Adrenal gland (tissue), 12 donors: ENCODE results near the gene CHIC2. TPM values are rescaled to one million over a fixed set of nuclear protein-coding genes. Genes with fewer than 3 reads are reported as not detected.

Source experiments
- DNase-seq, 7 donors: peaks; one replicate each; pipeline ENCODE4 v3.0.0-alpha.2; 2019 to 2020
- H3K27ac ChIP-seq, 5 donors: fragments of 200-600 bp; sonication (generic) in 4 of 5; 1 replicate in 3 of 5; 2 replicates in 2 of 5; pipeline versions ENCODE4 v1.5.1 to v1.8.0; 2016 to 2020; ENCODE audit warnings: mild to moderate bottlenecking in 1 of 5
- H3K27me3 ChIP-seq: fragments of 200-600 bp; 2 replicates; pipeline ENCODE4 v1.8.0; 2021
- H3K36me3 ChIP-seq, 2 donors: fragments of 200-600 bp; replicated peaks in 1 of 2; 1 replicate in 1 of 2; 2 replicates in 1 of 2; pipeline versions ENCODE4 v1.5.1 to v1.8.0; 2018 to 2022
- H3K4me1 ChIP-seq, 2 donors: fragments of 200-600 bp; replicated peaks in 1 of 2; 1 replicate in 1 of 2; 2 replicates in 1 of 2; pipeline versions ENCODE4 v1.5.1 to v1.8.0; 2018 to 2021
- H3K4me3 ChIP-seq, 4 donors: fragments of 200-600 bp; sonication (generic) in 3 of 4; one replicate each; pipeline ENCODE4 v1.5.1; 2016 to 2018
- H3K9me3 ChIP-seq, 3 donors: fragments of 200-600 bp; sonication (generic) in 1 of 3; replicated peaks in 1 of 3; 1 replicate in 2 of 3; 2 replicates in 1 of 3; pipeline versions ENCODE4 v1.5.1 to v1.8.0; 2016 to 2021
- CTCF ChIP-seq, 6 experiments: fragments of 450-650 bp in 4 of 6; fragments of 200-600 bp in 2 of 6; sonication (generic) in 1 of 6; IDR thresholded peaks; 1 replicate in 5 of 6; 2 replicates in 1 of 6; pipeline versions ENCODE4 v1.5.1 to v1.8.0; 2016 to 2021; ENCODE audit warnings: antibody characterized with exemption in 6 of 6, mild to moderate bottlenecking in 2 of 6, moderate library complexity in 1 of 6
- POLR2A ChIP-seq, 2 donors: fragments of 450-650 bp; IDR thresholded peaks; one replicate each; pipeline ENCODE4 v1.6.1; 2017; ENCODE audit warnings: antibody characterized with exemption in 2 of 2, mild to moderate bottlenecking in 2 of 2, moderate library complexity in 1 of 2
- WGBS, 4 donors: extraction: QIAGEN DNeasy Blood & Tissue Kit in 2 of 4; methylation state at CpG; one replicate each; pipeline versions ENCODE4 v1.1.5 to v1.1.7; 2013 to 2017; 5-methylcytosine and 5-hydroxymethylcytosine counted together
- intact Hi-C, 2 donors: fragments of 100-400 bp; cut with DNase I; formaldehyde crosslinking; loops; one replicate each; pipeline versions ENCODE4 v1.14.1 to v1.15.0; 2022 to 2023
- polyA plus RNA-seq, 3 donors: library from polyadenylated mRNA; stranded (reverse); fragments of 200-250 nt in 2 of 3; fragments of 350-450 nt in 1 of 3; fragmentation: Illumina TruSeq in 1 of 3; extraction: RNeasy Lipid Tissue Mini Kit (QIAGEN cat#74804) in 1 of 3; gene quantifications; one replicate each; pipeline ENCODE4 v1.2.3, GENCODE V29; 2013 to 2014
- total RNA-seq, 9 donors: library from RNA; depleted of rRNA in 4 of 9; stranded (reverse); fragments of >200 nt in 4 of 9; fragments of 120-200 nt in 1 of 9; fragmentation: NEBNext Ultra II Directional in 1 of 9; extraction: Animal tissue kit (Norgen Biotek cat#: 25700) in 1 of 9; gene quantifications; one replicate each; pipeline versions ENCODE4 v1.1.0 to v1.2.4, GENCODE V29; 2013 to 2023
- donor health status: healthy with polysubstance abuse.
- donor health status: Bipolar disorder and iron deficiency.
- donor health status: DM: yes; HTN: yes; CAD: no.
- donor health status: DM: no; HTN: no; CAD: no.
- donor health status: DM: no; HTN: no; CAD: no.
- donor health status: DM: yes; HTN: yes; CAD: no.

Gene CHIC2
- total and polyA plus RNA-seq, 12 donors, result 9.7 to 68.0 (median 24.1) TPM

DNA sequence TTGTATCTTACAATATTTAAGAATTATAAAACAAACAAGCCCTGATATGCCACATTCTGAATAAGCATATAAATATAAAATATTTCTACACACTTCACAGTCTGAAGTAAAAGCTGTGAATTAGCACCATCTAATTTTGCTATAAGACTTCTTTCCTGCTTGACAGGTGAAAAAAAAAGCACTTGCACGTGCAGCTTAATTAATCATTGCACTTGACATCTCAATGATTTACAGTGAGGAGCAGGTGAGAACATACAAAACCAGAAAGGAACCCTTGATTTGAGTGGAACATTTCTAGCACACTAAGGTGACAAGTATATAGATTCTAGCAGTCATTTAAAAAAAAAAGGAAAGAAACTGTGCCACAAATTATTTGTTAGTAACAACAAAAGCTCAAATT is 47.9 kb downstream of the CHIC2 start:
- H3K27me3 ChIP-seq, result no peaks in the 10 kb centered on the region
- DNase-seq, result no peak
- no peak for TF ChIP-seq POLR2A (IDR thresholded peaks at IDR 0.05)
- no peak for TF ChIP-seq CTCF (IDR thresholded peaks at IDR 0.05)
- no peaks in the 10 kb centered on the region for H3K9me3 ChIP-seq
- H3K36me3 ChIP-seq, result no peaks in the 10 kb centered on the region
- H3K4me1 ChIP-seq, result peaks cover 0 to 15% of the 10 kb centered on the region in 2 donors
- WGBS, 4 donors, result 20 to 30% (median 24%) methylated on average over 1 of the region's 1 CpG
- H3K4me3 ChIP-seq, result no peak overlapping the region
- H3K27ac ChIP-seq, result no peak overlapping the region
- intact Hi-C loops, result no loop called here

DNA sequence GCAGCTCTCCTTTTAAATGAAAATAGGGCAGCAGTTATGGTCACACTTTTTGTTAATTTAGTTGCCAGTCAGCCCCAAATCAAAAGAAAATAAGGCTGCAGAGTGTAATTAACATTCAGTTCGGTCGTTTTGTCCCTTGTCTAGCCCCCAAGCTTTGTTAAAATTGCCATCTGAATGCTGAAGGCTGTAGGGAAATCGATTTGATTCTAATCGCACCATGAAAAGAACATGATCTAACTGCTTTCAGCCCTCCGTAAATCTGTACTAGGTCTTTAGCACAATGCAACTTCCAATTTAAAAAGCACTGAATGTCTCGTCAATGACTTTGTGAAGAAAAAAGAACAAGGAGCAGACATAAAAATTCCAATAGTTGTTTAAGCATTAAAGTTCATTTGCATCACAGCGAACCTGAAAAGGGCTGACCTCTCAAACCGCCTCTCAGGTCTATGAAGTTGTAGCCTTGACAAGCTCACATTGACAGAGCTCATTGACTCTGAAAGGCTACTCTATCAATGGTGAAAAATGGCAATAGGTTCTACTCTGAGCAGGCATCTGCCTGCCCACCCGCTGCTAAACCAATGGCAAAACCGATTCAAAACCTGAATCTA is 48.9 kb downstream of the CHIC2 start:
- H3K36me3 ChIP-seq, result no peaks in the 10 kb centered on the region
- TF ChIP-seq POLR2A (IDR thresholded peaks at IDR 0.05) (no peak), CTCF (IDR thresholded peaks at IDR 0.05) (no peak)
- H3K27me3 ChIP-seq, result no peaks in the 10 kb centered on the region
- no peak for DNase-seq
- WGBS, 4 donors, result 71 to 84% (median 82%) methylated on average over 10 of the region's 10 CpGs
- H3K4me3 ChIP-seq, result no peak overlapping the region
- H3K9me3 ChIP-seq, result no peaks in the 10 kb centered on the region
- peaks cover 0 to 18% of the 10 kb centered on the region in 2 donors for H3K4me1 ChIP-seq
- peak overlapping the region in 1 of 5 donors; percentile 17 for H3K27ac ChIP-seq
- intact Hi-C loops, result no loop called here

DNA sequence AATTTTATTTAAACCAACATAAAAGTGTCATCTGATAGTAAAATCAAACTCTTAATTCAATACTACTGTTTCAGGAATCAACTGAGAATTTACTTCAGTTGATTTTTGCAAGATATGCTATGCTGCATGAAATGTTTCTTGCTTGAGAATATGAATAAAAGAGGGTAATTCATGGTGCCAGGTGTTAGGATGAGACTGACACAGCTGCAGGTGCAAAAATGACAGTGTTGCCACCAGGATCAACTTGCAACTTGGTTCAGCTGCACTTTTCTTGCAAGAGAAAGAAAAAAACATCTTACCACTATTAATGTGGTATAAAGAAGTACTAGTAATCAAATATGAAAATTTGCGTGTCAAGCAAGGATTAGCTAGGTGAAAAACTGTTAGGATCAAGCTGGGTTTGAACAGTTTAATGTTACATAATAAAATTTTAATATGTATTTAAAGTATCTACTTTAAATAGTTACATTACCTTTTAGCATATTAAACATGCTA is 49.7 kb downstream of the CHIC2 start:
- Histone ChIP-seq H3K27ac (no peak overlapping the region), H3K4me3 (no peak overlapping the region), H3K36me3 (no peaks in the 10 kb centered on the region), H3K9me3 (no peaks in the 10 kb centered on the region), H3K27me3 (no peaks in the 10 kb centered on the region), H3K4me1 (peaks cover 0 to 20% of the 10 kb centered on the region in 2 donors)
- 97 to 100% (median 99%) methylated on average over 1 of the region's 1 CpG for WGBS, 4 donors
- intact Hi-C loops, result no loop called here
- DNase-seq, result no peak
- TF ChIP-seq POLR2A (IDR thresholded peaks at IDR 0.05) (no peak), CTCF (IDR thresholded peaks at IDR 0.05) (no peak)

GRCh38 chr4:54011201-54011600 is 53.2 kb downstream of the CHIC2 start:
- Histone ChIP-seq H3K9me3 (no peaks in the 10 kb centered on the region), H3K36me3 (no peaks in the 10 kb centered on the region), H3K27ac (no peak overlapping the region), H3K4me1 (peaks cover 0 to 5% of the 10 kb centered on the region in 2 donors), H3K27me3 (no peaks in the 10 kb centered on the region), H3K4me3 (no peak overlapping the region)
- intact Hi-C loops, result no loop called here
- DNase-seq, result no peak
- TF ChIP-seq CTCF (IDR thresholded peaks at IDR 0.05) (no peak), POLR2A (IDR thresholded peaks at IDR 0.05) (no peak)
